NT2/D1 (cell line): ENCODE data around the gene BICRA.
"Not testable (repeated sequence)": the region's sequence is repeated elsewhere in the genome, so short reads cannot be mapped to it uniquely, and the experiment has no call there.

Source experiments
- YY1 ChIP-seq: IDR thresholded peaks from 2 replicates; pipeline ENCODE4 v1.6.1; 2011; ENCODE audit not compliant: insufficient read length, insufficient read depth
- ZNF274 ChIP-seq: IDR thresholded peaks from 2 replicates; pipeline ENCODE4 v1.6.1; 2011; ENCODE audit warnings: mild to moderate bottlenecking, low read depth, low read length

- not testable (repeated sequence) for TF ChIP-seq YY1, ZNF274
Measured at GRCh38 chr19:47718415-47719046, 109.6 kb downstream of the BICRA start.
